HG03066 (cell line): Measurements from ENCODE around the gene MED15.
"Not testable (repeated sequence)": the region's sequence is repeated elsewhere in the genome, so short reads cannot be mapped to it uniquely, and the experiment has no call there.

Experiments
- ATAC-seq: cut with Tn5 transposase; IDR thresholded peaks from one replicate; pipeline ENCODE4 v1.9.1; 2021; ENCODE audit warnings: low read depth; ENCODE audit not compliant: unreplicated experiment

Gene MED15

DNA sequence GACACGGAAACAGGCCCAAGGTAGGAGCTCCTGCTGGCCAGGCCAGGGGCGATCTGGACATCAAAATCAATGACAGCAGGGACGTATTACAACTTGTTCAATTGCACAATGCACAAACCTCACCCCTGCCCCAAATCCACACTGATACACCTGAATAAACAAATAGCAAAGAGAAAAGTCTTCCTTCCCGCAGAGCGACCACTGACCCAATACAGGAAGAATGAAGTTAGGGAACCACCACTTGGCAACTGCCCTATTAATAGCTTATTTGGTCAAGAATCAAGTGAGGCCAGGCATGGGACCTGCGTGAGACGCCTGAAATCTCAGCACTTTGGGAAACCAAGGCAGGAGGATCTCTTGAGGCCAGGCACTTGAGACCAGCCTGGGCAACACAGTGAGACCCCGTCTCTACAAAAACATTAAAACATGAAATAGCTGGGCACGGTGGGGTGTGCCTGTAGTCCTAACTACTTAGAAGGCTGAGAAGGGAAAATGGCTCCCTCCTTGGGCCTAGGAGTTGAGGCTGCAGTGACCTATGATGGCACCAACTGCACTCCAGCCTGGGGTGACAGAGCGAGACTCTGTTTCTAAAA is 109.1 kb downstream of the MED15 start:
- ATAC-seq: no peak

DNA sequence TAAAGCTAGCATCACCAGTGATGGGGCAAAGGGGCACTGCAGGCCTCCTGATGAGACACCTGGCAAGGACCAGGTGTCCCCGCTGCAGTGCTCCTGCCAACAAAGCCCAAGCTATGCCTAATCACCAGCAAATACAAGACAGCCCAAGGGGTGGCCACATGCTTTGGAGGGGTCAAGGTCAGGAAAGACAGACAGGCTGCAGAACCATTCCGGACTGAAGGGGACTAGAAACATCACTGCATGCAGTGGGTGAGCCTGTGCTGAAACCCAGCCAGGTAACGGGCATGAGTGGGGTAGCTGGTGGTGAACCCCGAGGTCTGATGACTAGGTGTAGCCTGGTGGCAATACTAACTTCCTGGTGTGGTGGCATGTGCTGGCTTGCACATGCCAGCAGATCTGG is 111.1 kb downstream of the MED15 start:
- no peak for ATAC-seq

DNA sequence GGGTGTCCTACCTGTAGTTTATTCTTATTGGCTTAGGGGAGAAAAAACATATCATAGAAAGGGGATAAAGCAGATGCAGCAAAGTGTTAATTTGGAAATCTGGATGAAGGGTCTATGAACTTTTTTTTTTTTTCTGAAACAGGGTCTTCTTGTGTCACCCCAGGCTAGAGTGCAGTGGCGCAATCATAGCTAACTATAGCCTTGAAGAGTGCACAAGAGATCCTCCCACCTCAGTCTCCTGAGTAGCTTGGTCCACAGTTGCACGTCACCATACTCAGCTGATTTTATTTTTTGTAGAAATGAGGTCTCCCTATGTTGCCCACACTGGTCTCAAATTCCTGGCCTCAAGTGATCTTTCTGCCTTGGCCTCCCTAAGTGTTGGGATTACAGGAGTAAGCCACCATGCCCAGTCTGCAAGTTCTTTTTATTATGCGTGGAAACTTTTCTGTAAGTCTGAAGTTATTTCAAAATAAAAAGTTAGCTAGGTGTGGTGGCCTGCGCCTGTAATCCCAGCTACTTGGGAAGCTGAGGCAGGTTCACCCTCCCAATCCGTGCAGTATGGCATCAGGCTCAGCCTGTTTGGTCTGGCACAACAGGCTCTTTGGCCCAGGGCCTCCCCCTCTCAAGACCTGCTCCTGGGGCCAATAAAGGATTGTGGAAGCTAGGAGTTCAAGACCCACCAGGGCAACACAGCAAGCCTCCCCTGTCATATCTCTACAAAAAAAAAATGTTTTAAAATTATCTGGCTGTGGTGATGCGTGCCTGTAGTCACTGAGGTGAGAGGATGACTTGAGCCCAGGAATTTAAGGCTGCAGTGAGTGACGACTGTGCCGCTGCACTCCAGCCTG is 111.9 kb downstream of the MED15 start:
- no peak for ATAC-seq

- not testable (repeated sequence) for ATAC-seq
Observed at GRCh38 chr22:20619893-20620194, 112.4 kb downstream of the MED15 start.

GRCh38 chr22:20621162-20621561 is 113.8 kb downstream of the MED15 start:
- no peak for ATAC-seq

DNA sequence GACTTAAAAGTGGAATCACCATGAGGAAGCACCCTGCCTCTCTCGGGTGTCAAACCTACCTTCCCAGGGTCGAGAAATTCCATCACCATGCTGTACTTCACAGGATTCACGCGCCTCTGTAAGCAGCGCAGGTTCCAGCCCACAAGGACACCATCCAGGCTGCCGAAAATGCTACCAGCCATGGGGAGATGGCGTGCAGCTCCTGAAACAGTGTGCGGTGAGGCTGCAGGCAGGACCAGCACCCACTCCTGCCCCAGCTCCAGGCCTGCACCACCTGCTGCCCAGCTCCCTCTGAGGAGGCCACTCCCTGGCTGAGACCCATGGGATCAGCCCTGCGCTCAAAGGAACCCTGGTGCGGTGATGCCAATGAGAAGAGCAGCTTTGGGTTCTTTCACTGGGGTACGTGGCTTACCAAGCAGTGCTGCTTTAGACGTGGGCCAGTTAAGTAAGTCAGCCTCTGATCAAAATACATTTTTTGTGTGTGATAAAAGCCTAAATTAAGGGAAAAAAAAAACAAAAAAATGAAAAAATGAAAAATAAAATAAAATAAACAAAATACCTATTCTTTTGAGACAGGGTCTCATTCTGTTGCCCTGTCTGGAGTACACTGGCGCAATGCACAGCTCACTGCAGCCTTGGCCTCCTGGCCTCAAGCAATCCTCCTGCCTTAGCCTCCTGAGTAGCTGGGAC is 115.4 kb downstream of the MED15 start:
- ATAC-seq: no peak

DNA sequence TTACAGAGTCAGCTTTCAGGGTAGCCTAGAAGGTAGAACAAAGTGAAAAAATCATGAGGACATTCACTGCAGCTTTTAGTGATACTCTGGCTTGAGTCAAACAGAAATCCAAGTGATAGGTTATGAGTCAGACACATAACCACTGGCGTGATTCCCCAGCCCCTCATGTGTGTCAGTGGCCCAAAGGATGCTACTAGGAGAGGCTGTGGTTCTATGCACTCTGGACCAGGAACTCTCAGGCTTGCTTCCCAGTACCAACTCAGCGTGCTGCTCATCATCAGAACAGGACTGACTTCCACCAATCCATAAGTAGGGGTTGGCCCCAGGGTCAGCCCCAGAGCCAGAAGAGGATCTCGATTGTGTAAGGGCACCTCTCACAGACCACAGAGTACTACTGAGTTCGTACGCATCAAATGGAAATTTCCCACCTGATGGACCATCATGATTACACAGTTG is 116.8 kb downstream of the MED15 start:
- peak; percentile 73 for ATAC-seq

DNA sequence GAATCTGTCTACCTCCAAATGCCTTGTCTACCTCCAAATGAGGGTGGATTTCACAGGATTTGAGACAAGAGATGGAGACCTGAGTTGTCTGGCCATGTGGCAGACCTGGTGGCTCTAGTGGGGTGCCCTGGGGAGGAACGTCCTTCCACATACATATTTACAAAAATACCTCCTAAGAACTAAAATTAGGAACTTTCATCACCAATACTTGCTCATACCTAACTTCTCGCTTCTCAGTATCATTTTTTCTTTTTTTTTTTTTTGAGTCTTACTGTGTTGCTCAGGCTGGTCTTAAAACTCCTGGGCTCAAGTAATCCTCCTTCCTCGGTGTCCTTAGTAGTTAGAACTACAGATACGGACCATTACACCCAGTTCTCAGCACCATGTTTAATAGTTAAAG is 117.9 kb downstream of the MED15 start:
- no peak for ATAC-seq

GRCh38 chr22:20626811-20627210 is 119.4 kb downstream of the MED15 start:
- no peak for ATAC-seq

- no peak for ATAC-seq
Observed at GRCh38 chr22:20627432-20627831, 120.0 kb downstream of the MED15 start.

- no peak for ATAC-seq
Observed at GRCh38 chr22:20628081-20628939, 120.9 kb downstream of the MED15 start.

DNA sequence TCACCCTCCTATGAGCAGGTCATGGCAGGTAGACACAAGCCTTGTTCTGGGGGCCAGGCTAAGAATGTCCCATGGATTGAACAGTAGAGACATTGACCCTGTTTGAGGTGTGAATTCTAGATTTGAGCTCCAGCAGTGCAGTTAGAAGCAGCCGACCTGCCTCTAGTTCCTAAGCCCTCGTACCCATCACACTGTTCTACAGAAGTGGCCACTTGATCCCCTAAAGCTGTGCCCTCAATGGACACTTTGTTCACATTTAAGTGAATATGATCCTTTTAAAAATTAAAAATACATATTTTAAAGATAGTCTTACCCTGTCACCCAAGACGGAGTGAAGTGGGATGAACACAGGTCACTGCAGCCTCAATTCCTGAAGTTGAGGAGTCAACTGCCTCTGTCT is 122.0 kb downstream of the MED15 start:
- no peak for ATAC-seq

DNA sequence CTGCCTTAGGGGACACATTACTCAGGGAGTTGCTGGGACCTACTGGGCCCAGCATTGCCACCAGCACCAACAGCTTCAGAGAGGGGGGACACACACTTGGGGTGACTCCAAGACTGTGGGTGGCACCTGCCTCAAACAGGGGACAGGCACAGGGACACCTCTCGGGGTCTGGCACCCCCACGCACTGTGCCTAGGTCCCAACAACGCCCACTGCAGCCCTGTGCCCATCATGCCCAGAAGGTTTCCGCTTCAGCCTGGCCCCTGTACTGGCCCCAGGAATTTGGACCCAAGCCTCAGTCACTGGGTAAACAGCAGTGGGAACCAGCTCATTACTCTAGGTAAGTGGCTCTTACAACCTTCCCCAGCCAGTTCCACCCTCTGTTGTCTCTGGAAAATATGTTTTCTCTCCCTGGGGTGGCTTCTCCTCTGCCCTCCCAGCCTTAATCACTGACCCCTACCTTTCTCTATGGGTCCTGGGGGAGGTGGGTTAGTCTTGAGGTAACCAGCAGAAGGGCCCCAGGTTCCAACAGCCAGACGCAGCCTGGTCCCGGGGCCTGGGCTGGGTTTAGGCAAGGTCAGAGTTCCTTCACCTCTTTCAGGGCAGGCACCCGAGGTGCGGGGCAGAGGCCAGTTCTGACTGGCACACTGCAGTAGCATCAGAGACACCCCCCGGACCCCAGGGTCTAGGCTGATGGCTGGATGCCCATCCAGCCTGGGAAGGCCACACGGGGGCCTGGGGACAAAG is 123.6 kb downstream of the MED15 start:
- ATAC-seq: no peak

DNA sequence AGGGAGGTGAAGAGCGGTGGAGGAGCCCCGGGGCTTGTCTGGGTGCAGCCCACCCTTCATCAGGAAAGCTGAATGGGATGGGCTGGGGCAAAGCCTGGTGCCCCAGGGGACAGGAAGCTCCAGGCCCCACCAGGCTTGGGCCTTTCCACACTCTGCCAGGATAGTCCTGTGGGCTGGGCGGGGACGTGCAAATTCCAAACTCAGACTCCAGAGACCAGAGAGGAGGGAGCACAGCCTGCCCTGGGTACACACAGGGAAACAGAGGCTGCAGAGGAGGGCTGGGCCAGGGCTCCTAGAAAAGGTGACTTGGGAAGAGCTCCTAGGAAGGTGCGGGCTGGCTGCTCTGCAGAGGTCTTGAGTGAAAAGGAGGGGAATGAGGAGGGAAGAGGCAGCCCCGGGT is 124.7 kb downstream of the MED15 start:
- no peak for ATAC-seq

- ATAC-seq: no peak
Observed at GRCh38 chr22:20632518-20632917, 125.1 kb downstream of the MED15 start.

GRCh38 chr22:20634560-20635226 is 127.3 kb downstream of the MED15 start:
- ATAC-seq: no peak

DNA sequence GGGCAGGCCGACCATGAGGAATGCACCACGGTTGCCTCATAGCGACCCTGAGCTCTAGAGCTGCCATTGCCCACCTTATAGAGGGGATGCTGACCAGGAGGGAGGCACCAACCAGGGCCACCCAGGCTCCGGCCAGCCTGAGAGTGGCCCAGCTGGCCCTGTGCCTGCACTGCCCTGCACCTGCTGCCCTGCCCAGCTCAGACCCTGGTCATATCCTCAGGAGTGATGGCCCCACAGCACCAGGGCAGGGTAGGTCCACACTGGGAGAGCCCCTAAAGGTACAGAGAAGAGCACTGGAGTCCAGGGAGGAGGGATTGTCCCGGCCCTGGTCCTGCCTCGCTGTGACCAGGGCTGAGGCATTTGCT is 127.8 kb downstream of the MED15 start:
- ATAC-seq: no peak

GRCh38 chr22:20636075-20636812 is 128.8 kb downstream of the MED15 start:
- ATAC-seq: no peak

DNA sequence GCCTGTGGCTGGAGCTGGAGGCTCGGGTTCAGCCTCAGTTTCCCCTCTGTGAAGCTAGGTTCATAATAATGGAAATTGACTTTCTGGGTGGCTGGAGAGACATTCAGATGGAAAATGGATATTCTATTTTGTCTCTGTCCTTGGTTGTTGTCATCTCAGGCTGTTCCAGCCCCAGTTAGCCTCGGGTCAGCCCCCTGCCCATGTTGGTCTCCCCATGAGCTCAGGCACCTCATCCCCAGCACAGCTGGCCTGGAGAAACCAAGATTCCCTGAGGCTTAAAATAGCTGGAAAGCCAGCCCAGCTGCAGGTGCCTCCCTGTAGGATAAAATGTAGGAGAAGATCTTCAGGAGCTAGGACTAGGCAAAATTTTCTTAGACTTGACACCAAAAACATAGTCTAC is 129.5 kb downstream of the MED15 start:
- ATAC-seq: no peak
